OCI-LY3 (cell line): ENCODE measurements around the gene ZNF260.

Experiments used
- H2AFZ ChIP-seq: fragments of 200-600, 300-600 bp; shearing (Covaris generic); 2 replicates; pipeline ENCODE4 v1.6.0; 2014; ENCODE audit warnings: antibody characterized with exemption, low read depth, low read length
- H3K27ac ChIP-seq: fragments of 200-600, 300-600 bp; sonication (generic); 2 replicates; pipeline ENCODE4 v1.5.1; 2014; ENCODE audit warnings: mild to moderate bottlenecking, low read length, moderate library complexity, mixed read lengths
- H3K27me3 ChIP-seq: fragments of 200-600, 300-600 bp; sonication (generic); 2 replicates; pipeline ENCODE4 v1.6.1; 2014; ENCODE audit warnings: low read depth, low read length, mixed read lengths
- H3K36me3 ChIP-seq: fragments of 200-600, 300-600 bp; sonication (generic); replicated peaks from 2 replicates; pipeline ENCODE3; 2014; ENCODE audit warnings: low read depth, low read length, mixed read lengths
- H3K4me1 ChIP-seq: fragments of 300-600, 200-600 bp; sonication (generic); 2 replicates; pipeline ENCODE4 v1.6.1; 2014; ENCODE audit warnings: low read length, mixed read lengths
- H3K4me2 ChIP-seq: fragments of 200-600, 300-600 bp; sonication (generic); 2 replicates; pipeline ENCODE4 v1.6.1; 2014; ENCODE audit warnings: low read length, mixed read lengths
- H3K4me3 ChIP-seq: fragments of 300-600, 200-600 bp; sonication (generic); 2 replicates; pipeline ENCODE4 v1.5.1; 2014; ENCODE audit warnings: antibody characterized with exemption, mild to moderate bottlenecking, low read length, moderate library complexity
- H3K79me2 ChIP-seq: fragments of 300-600, 200-600 bp; shearing (Covaris generic); 2 replicates; pipeline ENCODE4 v1.6.1; 2014; ENCODE audit warnings: mild to moderate bottlenecking, low read length, mixed read lengths
- H3K9ac ChIP-seq: fragments of 300-600, 200-600 bp; shearing (Covaris generic); 2 replicates; pipeline ENCODE4 v1.6.0; 2014; ENCODE audit warnings: mild to moderate bottlenecking, low read length, moderate library complexity
- H3K9me3 ChIP-seq: fragments of 200-600, 300-600 bp; shearing (Covaris generic); 2 replicates; pipeline ENCODE4 v1.6.1; 2014; ENCODE audit warnings: low read length, mixed read lengths; ENCODE audit not compliant: insufficient read depth
- H4K20me1 ChIP-seq: fragments of 200-600, 300-600 bp; sonication (generic); 2 replicates; pipeline ENCODE4 v1.6.1; 2016; ENCODE audit warnings: low read length, mixed read lengths; ENCODE audit not compliant: insufficient read depth
- CTCF ChIP-seq: fragments of 200-600, 300-600 bp; sonication (generic); IDR thresholded peaks from 2 replicates; pipeline ENCODE4 v1.5.1; 2014; ENCODE audit warnings: antibody characterized with exemption, low read length, low read depth
- EZH2phosphoT487 ChIP-seq: fragments of 200-600 bp; shearing (Covaris generic); IDR thresholded peaks from 2 replicates; pipeline ENCODE4 v1.6.1; 2018; ENCODE audit warnings: antibody characterized with exemption, mixed run types, low read depth

Gene ZNF260

GRCh38 chr19:36573895-36574720 is 46.0 kb upstream of the ZNF260 start:
- Histone ChIP-seq H2AFZ (peak overlapping the region; percentile 64), H4K20me1 (no peaks in the 10 kb centered on the region), H3K27ac (peak overlapping the region; percentile 48), H3K4me2 (peak overlapping the region; percentile 76), H3K79me2 (peaks cover 46% of the 10 kb centered on the region), H3K4me1 (peaks cover 18% of the 10 kb centered on the region), H3K27me3 (no peaks in the 10 kb centered on the region), H3K9me3 (peaks cover 38% of the 10 kb centered on the region), H3K36me3 (peaks cover 75% of the 10 kb centered on the region), H3K4me3 (peak overlapping the region; percentile 81), H3K9ac (peak overlapping the region; percentile 80)
- no peak for TF ChIP-seq CTCF

GRCh38 chr19:36573020-36573894 is 45.2 kb upstream of the ZNF260 start, which contains the start of gene ZNF529:
ZNF529 (minus strand) TSS chr19:36573292; CDS start chr19:36572346, 946 bp downstream.
- Histone ChIP-seq H3K4me3 (peak within 1 kb of the TSS; percentile 81), H2AFZ (peak within 1 kb of the TSS; percentile 84), H3K9me3 (peaks cover 42% of the 10 kb centered on the region), H3K27me3 (no peaks in the 10 kb centered on the region), H3K36me3 (peaks cover 75% of the 10 kb centered on the region), H4K20me1 (no peaks in the 10 kb centered on the region), H3K27ac (peak within 1 kb of the TSS; percentile 48), H3K79me2 (peaks cover 52% of the 10 kb centered on the region), H3K4me1 (peaks cover 18% of the 10 kb centered on the region), H3K4me2 (peak within 1 kb of the TSS; percentile 76), H3K9ac (peak within 1 kb of the TSS; percentile 80)
- TF ChIP-seq CTCF (no peak; the same call in 1 of the 2 replicates), EZH2phosphoT487 (no peak)

- H3K9me3 ChIP-seq = peaks cover 46% of the 10 kb centered on the region
- H3K4me3 ChIP-seq = peak overlapping the region; percentile 81
- peak overlapping the region; percentile 48 for H3K27ac ChIP-seq
- no peaks in the 10 kb centered on the region for H4K20me1 ChIP-seq
- peaks cover 52% of the 10 kb centered on the region for H3K79me2 ChIP-seq
- H3K27me3 ChIP-seq = no peaks in the 10 kb centered on the region
- no peak for TF ChIP-seq EZH2phosphoT487
- TF ChIP-seq CTCF = no peak
- peak overlapping the region; percentile 80 for H3K9ac ChIP-seq
- peaks cover 18% of the 10 kb centered on the region for H3K4me1 ChIP-seq
- peak overlapping the region; percentile 76 for H3K4me2 ChIP-seq
- H2AFZ ChIP-seq = peak overlapping the region; percentile 84
- peaks cover 78% of the 10 kb centered on the region for H3K36me3 ChIP-seq
These were observed 44.5 kb upstream of the ZNF260 start for GRCh38 chr19:36572593-36573019.

GRCh38 chr19:36564391-36564790 is 36.3 kb upstream of the ZNF260 start:
- H3K9ac ChIP-seq = no peak overlapping the region
- H2AFZ ChIP-seq = no peak overlapping the region
- H3K79me2 ChIP-seq = peaks cover 43% of the 10 kb centered on the region
- H3K4me1 ChIP-seq = no peaks in the 10 kb centered on the region
- peaks cover 82% of the 10 kb centered on the region for H3K36me3 ChIP-seq
- TF ChIP-seq CTCF = no peak
- no peak for TF ChIP-seq EZH2phosphoT487
- H3K9me3 ChIP-seq = peaks cover 56% of the 10 kb centered on the region
- no peaks in the 10 kb centered on the region for H4K20me1 ChIP-seq
- H3K4me2 ChIP-seq = no peak overlapping the region
- no peaks in the 10 kb centered on the region for H3K27me3 ChIP-seq
- no peak overlapping the region for H3K4me3 ChIP-seq
- no peak overlapping the region for H3K27ac ChIP-seq
